Psoas muscle (tissue), 8 donors: ENCODE measurements around the gene NADSYN1. TPM values are rescaled to one million over a fixed set of nuclear protein-coding genes. Genes with fewer than 3 reads are reported as not detected.
A peak's percentile ranks its signal among the peaks of the same experiment; 100 is the strongest.
"Not testable (repeated sequence)": the region's sequence is repeated elsewhere in the genome, so short reads cannot be mapped to it uniquely, and the experiment has no call there.

ENCODE experiments used
- ATAC-seq, 4 donors: fragments of 200-7000 bp; cut with Tn5 transposase; one replicate each; pipeline ENCODE4 v1.9.1; 2020; ENCODE audit warnings: moderate library complexity in 3 of 4, mild to moderate bottlenecking in 2 of 4
- DNase-seq, 2 donors: peaks; one replicate each; pipeline ENCODE4 v3.0.0-alpha.2; 2020
- H3K27ac ChIP-seq: fragments of 200-600 bp; one replicate; pipeline ENCODE4 v1.8.0; 2022
- H3K27me3 ChIP-seq, 3 donors: fragments of 200-600 bp in 1 of 3; one replicate each; pipeline versions ENCODE4 v1.6.1 to v1.8.0; 2013 to 2022; ENCODE audit warnings: low read length in 2 of 3, mild to moderate bottlenecking in 2 of 3, moderate library complexity in 1 of 3; ENCODE audit not compliant: insufficient read depth in 3 of 3
- H3K36me3 ChIP-seq, 2 donors: fragments of 200-600 bp in 1 of 2; one replicate each; pipeline versions ENCODE4 v1.6.1 to v1.8.0; 2013 to 2022; ENCODE audit warnings: low read depth in 1 of 2, mild to moderate bottlenecking in 1 of 2, moderate library complexity in 1 of 2; ENCODE audit not compliant: insufficient read depth in 1 of 2
- H3K4me1 ChIP-seq: fragments of 200-600 bp; one replicate; pipeline ENCODE4 v1.8.0; 2022
- H3K4me3 ChIP-seq: fragments of 200-600 bp; one replicate; pipeline ENCODE4 v1.8.0; 2022; ENCODE audit warnings: mild to moderate bottlenecking
- H3K9me3 ChIP-seq: fragments of 200-600 bp; one replicate; pipeline ENCODE4 v1.8.0; 2022
- CTCF ChIP-seq: fragments of 200-600 bp; IDR thresholded peaks from one replicate; pipeline ENCODE4 v1.8.0; 2022; ENCODE audit warnings: antibody characterized with exemption
- WGBS, 3 donors: extraction: QIAGEN DNeasy Blood & Tissue Kit; methylation state at CpG; one replicate each; pipeline versions ENCODE4 v1.1.6 to v1.1.7; 2013; 5-methylcytosine and 5-hydroxymethylcytosine counted together
- intact Hi-C, 2 donors: fragments of 100-400 bp; cut with DNase I; formaldehyde crosslinking; loops; one replicate each; pipeline versions ENCODE4 v1.11.0 to v1.14.2; 2022
- polyA plus RNA-seq, 3 donors: library from polyadenylated mRNA; stranded (reverse); fragments of 200-250 nt; gene quantifications; one replicate each; pipeline ENCODE4 v1.2.3, GENCODE V29; 2013
- total RNA-seq, 4 donors: library from RNA; stranded (reverse); fragmentation: NEBNext Ultra II Directional in 2 of 4; extraction: Animal tissue kit (Norgen Biotek cat#: 25700) in 2 of 4; gene quantifications; one replicate each; pipeline versions ENCODE4 v1.2.1 to v1.2.4, GENCODE V29; 2021 to 2023
- donor health status: healthy with polysubstance abuse.
- donor health status: DM: no; HTN: no; CAD: no; lungs with moderate emphysema.
- donor health status: Bipolar disorder and iron deficiency.
- donor health status: healthy.
- donor health status: DM: yes; HTN: yes; CAD: no.
- donor health status: DM: no; HTN: no; CAD: no.
- donor health status: DM: no; HTN: no; CAD: no.
- donor health status: DM: yes; HTN: yes; CAD: no.

NADSYN1 gene
- total and polyA plus RNA-seq, 7 donors, result 7.8 to 19.3 (median 13.0) TPM

GRCh38 chr11:71420455-71421241 is 32.4 kb upstream of the NADSYN1 start:
- H3K27me3 ChIP-seq, result peaks cover 0 to 6% (median 0%) of the 10 kb centered on the region in 3 donors
- H3K4me3 ChIP-seq, result no peak overlapping the region
- no peaks in the 10 kb centered on the region for H3K36me3 ChIP-seq
- intact Hi-C loops, result loop anchor here in 1 of 2 donors (10.0 kb wide), 1 partner anchor 606 kb away; no protein-coding TSS in a partner anchor
- no peaks in the 10 kb centered on the region for H3K9me3 ChIP-seq
- TF ChIP-seq CTCF, result peak; percentile 57
- no peak overlapping the region for H3K27ac ChIP-seq
- ATAC-seq (no peak), DNase-seq (no peak)
- H3K4me1 ChIP-seq, result no peaks in the 10 kb centered on the region
- 76 to 78% (median 77%) methylated on average over 16 of the region's 16 CpGs for WGBS, 3 donors

GRCh38 chr11:71421392-71421950 is 31.5 kb upstream of the NADSYN1 start:
- Histone ChIP-seq H3K27ac (no peak overlapping the region), H3K36me3 (no peaks in the 10 kb centered on the region), H3K4me3 (no peak overlapping the region), H3K9me3 (no peaks in the 10 kb centered on the region), H3K27me3 (peaks cover 0 to 6% (median 0%) of the 10 kb centered on the region in 3 donors), H3K4me1 (no peaks in the 10 kb centered on the region)
- TF ChIP-seq CTCF, result no peak
- no peak for ATAC-seq
- intact Hi-C loops, result loop anchor here in 1 of 2 donors (10.0 kb wide), 1 partner anchor 607 kb away; no protein-coding TSS in a partner anchor
- DNase-seq, result no peak
- 86 to 89% (median 89%) methylated on average over 12 of the region's 12 CpGs for WGBS, 3 donors

GRCh38 chr11:71422318-71422717 is 30.7 kb upstream of the NADSYN1 start:
- not testable (repeated sequence) for ATAC-seq, H3K4me3 ChIP-seq, H3K27me3 ChIP-seq, DNase-seq, H3K27ac ChIP-seq, H3K4me1 ChIP-seq, H3K9me3 ChIP-seq, H3K36me3 ChIP-seq
- 94 to 98% (median 96%) methylated on average over 3 of the region's 3 CpGs for WGBS, 3 donors
- intact Hi-C loops, result loop anchor here in 1 of 2 donors (10.0 kb wide), 1 partner anchor 608 kb away; no protein-coding TSS in a partner anchor

GRCh38 chr11:71423181-71423790 is 29.7 kb upstream of the NADSYN1 start:
- Histone ChIP-seq H3K27ac (no peak overlapping the region), H3K4me1 (no peaks in the 10 kb centered on the region), H3K4me3 (no peak overlapping the region), H3K9me3 (no peaks in the 10 kb centered on the region), H3K36me3 (no peaks in the 10 kb centered on the region), H3K27me3 (peaks cover 0 to 6% (median 0%) of the 10 kb centered on the region in 3 donors)
- TF ChIP-seq CTCF, result no peak
- WGBS, 3 donors, result 70 to 76% (median 73%) methylated on average over 7 of the region's 7 CpGs
- intact Hi-C loops, result loop anchor here in 1 of 2 donors (10.0 kb wide), 1 partner anchor 608 kb away; no protein-coding TSS in a partner anchor
- ATAC-seq, result no peak
- no peak for DNase-seq

GRCh38 chr11:71425409-71425808 is 27.6 kb upstream of the NADSYN1 start:
- intact Hi-C loops, result loop anchor here in 1 of 2 donors (10.0 kb wide), 1 partner anchor 611 kb away; no protein-coding TSS in a partner anchor
- H3K4me1 ChIP-seq, result no peaks in the 10 kb centered on the region
- no peak overlapping the region for H3K27ac ChIP-seq
- ATAC-seq (no peak), DNase-seq (no peak)
- no peaks in the 10 kb centered on the region for H3K36me3 ChIP-seq
- H3K27me3 ChIP-seq, result peaks cover 0 to 7% (median 0%) of the 10 kb centered on the region in 3 donors
- 86 to 91% (median 88%) methylated on average over 2 of the region's 2 CpGs for WGBS, 3 donors
- TF ChIP-seq CTCF, result no peak
- H3K9me3 ChIP-seq, result no peaks in the 10 kb centered on the region
- no peak overlapping the region for H3K4me3 ChIP-seq
